Aorta (tissue), 5 donors: Measurements from ENCODE around the gene ZBTB32. TPM values are rescaled to one million over a fixed set of nuclear protein-coding genes. Genes with fewer than 3 reads are reported as not detected.
"Not testable (repeated sequence)": the region's sequence is repeated elsewhere in the genome, so short reads cannot be mapped to it uniquely, and the experiment has no call there.

Source experiments
- ATAC-seq: fragments of 200-7000 bp; cut with Tn5 transposase; one replicate; pipeline ENCODE4 v1.9.1; 2022; ENCODE audit warnings: moderate library complexity; ENCODE audit not compliant: low FRiP score
- DNase-seq, 2 donors: peaks; one replicate each; pipeline ENCODE4 v3.0.0-alpha.2; 2020
- H3K27ac ChIP-seq, 2 donors: one replicate each; pipeline ENCODE4 v1.5.1; 2013; ENCODE audit warnings: low read length in 2 of 2, mild to moderate bottlenecking in 2 of 2, moderate library complexity in 2 of 2, control low read depth in 1 of 2, inconsistent platforms in 1 of 2, low read depth in 1 of 2
- H3K27me3 ChIP-seq, 2 donors: one replicate each; pipeline ENCODE4 v1.6.1; 2013; ENCODE audit warnings: control low read depth in 1 of 2, low read length in 1 of 2, mild to moderate bottlenecking in 1 of 2, moderate library complexity in 1 of 2; ENCODE audit not compliant: insufficient read depth in 2 of 2, control insufficient read depth in 1 of 2
- H3K36me3 ChIP-seq, 2 donors: one replicate each; pipeline ENCODE4 v1.6.1; 2013; ENCODE audit warnings: control low read depth in 1 of 2, low read length in 1 of 2, mild to moderate bottlenecking in 1 of 2; ENCODE audit not compliant: insufficient read depth in 2 of 2, control insufficient read depth in 1 of 2
- H3K4me1 ChIP-seq, 2 donors: one replicate each; pipeline ENCODE4 v1.6.1; 2013; ENCODE audit warnings: low read length in 2 of 2, control low read depth in 1 of 2, mild to moderate bottlenecking in 1 of 2, moderate library complexity in 1 of 2; ENCODE audit not compliant: insufficient read depth in 2 of 2, control insufficient read depth in 1 of 2
- H3K4me3 ChIP-seq, 2 donors: one replicate each; pipeline ENCODE4 v1.5.1; 2013; ENCODE audit warnings: low read length in 2 of 2, control low read depth in 1 of 2, mild to moderate bottlenecking in 1 of 2
- H3K9me3 ChIP-seq: one replicate; pipeline ENCODE4 v1.6.1; 2013; ENCODE audit warnings: mild to moderate bottlenecking, low read length; ENCODE audit not compliant: control insufficient read depth
- WGBS, 2 donors: extraction: QIAGEN DNeasy Blood & Tissue Kit; methylation state at CpG; one replicate each; pipeline ENCODE4 v1.1.7; 2013; 5-methylcytosine and 5-hydroxymethylcytosine counted together
- intact Hi-C, 2 donors: fragments of 100-400 bp; cut with DNase I; formaldehyde crosslinking; loops; one replicate each; pipeline versions ENCODE4 v1.14.2 to v1.15.0; 2022
- long read RNA-seq, 2 donors: library from polyadenylated mRNA; unstranded; transcript quantifications; one replicate each; pipeline ENCODE4 v2.0.0, GENCODE V29; 2020 to 2021
- polyA plus RNA-seq, 2 donors: library from polyadenylated mRNA; stranded (reverse); fragments of 200-250 nt; gene quantifications; one replicate each; pipeline ENCODE4 v1.2.3, GENCODE V29; 2013
- total RNA-seq, 2 donors: library from RNA; stranded (reverse); fragmentation: NEBNext Ultra II Directional; extraction: Animal tissue kit (Norgen Biotek cat#: 25700); gene quantifications; one replicate each; pipeline ENCODE4 v1.2.1, GENCODE V29; 2021
- donor health status: healthy with polysubstance abuse.
- donor health status: Bipolar disorder and iron deficiency.
- donor health status: DM: no; HTN: no; CAD: no.
- donor health status: DM: no; HTN: no; CAD: no.
- donor health status: DM: yes; HTN: yes; CAD: no.

ZBTB32 gene
- total RNA-seq: under 1 TPM in 1 of 2 donors, not detected in 1; 0.19 TPM
- polyA plus RNA-seq: not detected
- long read RNA-seq, donor 1, partial matches to known transcripts: 0 of 2 reads
- long read RNA-seq, donor 1, other reads (novel, unspliced or antisense): 2 of 2 reads
- long read RNA-seq, donor 2, partial matches to known transcripts: 0 of 1 reads
- long read RNA-seq, donor 2, other reads (novel, unspliced or antisense): 1 of 1 reads

GRCh38 chr19:35704218-35704617 lies at the start of gene ZBTB32:
ZBTB32 (plus strand) TSS chr19:35704558; CDS start chr19:35714627, 10,069 bp downstream.
- intact Hi-C loops: no loop called here
- Histone ChIP-seq H3K27me3 (no peaks in the 10 kb centered on the region), H3K9me3 (no peaks in the 10 kb centered on the region), H3K4me1 (no peaks in the 10 kb centered on the region), H3K27ac (no peak within 1 kb of the TSS), H3K4me3 (no peak within 1 kb of the TSS), H3K36me3 (no peaks in the 10 kb centered on the region)
- ATAC-seq (no peak), DNase-seq (no peak)
- 15 to 17% methylated on average over 23 to 24 of the region's 24 CpGs for WGBS, 2 donors

- H3K27ac ChIP-seq, ATAC-seq, H3K27me3 ChIP-seq, H3K4me1 ChIP-seq, intact Hi-C loops, H3K4me3 ChIP-seq, H3K9me3 ChIP-seq, DNase-seq: not testable (repeated sequence)
- H3K36me3 ChIP-seq: peaks cover 2 to 12% of the 10 kb centered on the region in 2 donors
- WGBS, 2 donors: 90 to 97% methylated on average over 6 of the region's 6 CpGs
These were observed 49.5 kb upstream of the ZBTB32 start for GRCh38 chr19:35654828-35655227.

GRCh38 chr19:35655600-35655999 lies 48.8 kb upstream of the ZBTB32 start:
- intact Hi-C loops: no loop called here
- no peak overlapping the region for H3K4me3 ChIP-seq
- 92 to 94% methylated on average over 4 of the region's 4 CpGs for WGBS, 2 donors
- no peaks in the 10 kb centered on the region for H3K9me3 ChIP-seq
- no peak for DNase-seq
- no peaks in the 10 kb centered on the region for H3K27me3 ChIP-seq
- ATAC-seq: no peak
- no peaks in the 10 kb centered on the region for H3K4me1 ChIP-seq
- H3K27ac ChIP-seq: no peak overlapping the region
- peaks cover 2 to 13% of the 10 kb centered on the region in 2 donors for H3K36me3 ChIP-seq

GRCh38 chr19:35656700-35657099 lies 47.7 kb upstream of the ZBTB32 start:
- no peaks in the 10 kb centered on the region for H3K9me3 ChIP-seq
- 93% methylated on average over 6 of the region's 6 CpGs for whole genome bisulfite sequencing, 2 donors
- no peak overlapping the region for H3K27ac ChIP-seq
- ATAC-seq: no peak
- intact Hi-C loops: no loop called here
- no peak for DNase-seq
- peaks cover 2 to 13% of the 10 kb centered on the region in 2 donors for H3K36me3 ChIP-seq
- no peaks in the 10 kb centered on the region for H3K27me3 ChIP-seq
- H3K4me1 ChIP-seq: no peaks in the 10 kb centered on the region
- no peak overlapping the region for H3K4me3 ChIP-seq

GRCh38 chr19:35657904-35658700 lies 46.3 kb upstream of the ZBTB32 start:
- DNase-seq (no peak), ATAC-seq (no peak)
- no peaks in the 10 kb centered on the region for H3K4me1 ChIP-seq
- WGBS, 2 donors: 90% methylated on average over 15 of the region's 15 CpGs
- no peak overlapping the region for H3K27ac ChIP-seq
- intact Hi-C loops: no loop called here
- H3K4me3 ChIP-seq: no peak overlapping the region
- no peaks in the 10 kb centered on the region for H3K27me3 ChIP-seq
- no peaks in the 10 kb centered on the region for H3K9me3 ChIP-seq
- H3K36me3 ChIP-seq: peaks cover 2 to 13% of the 10 kb centered on the region in 2 donors

- no peak for ATAC-seq
- Histone ChIP-seq H3K4me3 (no peak overlapping the region), H3K27me3 (no peaks in the 10 kb centered on the region), H3K4me1 (no peaks in the 10 kb centered on the region), H3K27ac (no peak overlapping the region), H3K36me3 (peaks cover 0 to 11% of the 10 kb centered on the region in 2 donors), H3K9me3 (no peaks in the 10 kb centered on the region)
- no peak for DNase-seq
- intact Hi-C loops: no loop called here
- 97 to 98% methylated on average over 6 of the region's 6 CpGs for WGBS, 2 donors
These were observed 42.4 kb upstream of the ZBTB32 start for GRCh38 chr19:35661995-35662340.

GRCh38 chr19:35663981-35664380 lies 40.4 kb upstream of the ZBTB32 start:
- Histone ChIP-seq H3K4me1 (no peaks in the 10 kb centered on the region), H3K27ac (no peak overlapping the region), H3K36me3 (peaks cover 0 to 4% of the 10 kb centered on the region in 2 donors), H3K27me3 (no peaks in the 10 kb centered on the region), H3K9me3 (no peaks in the 10 kb centered on the region), H3K4me3 (no peak overlapping the region)
- DNase-seq (no peak), ATAC-seq (no peak)
- intact Hi-C loops: no loop called here
- WGBS, 2 donors: 76 to 81% methylated on average over 3 of the region's 3 CpGs

- no peak overlapping the region for H3K27ac ChIP-seq
- H3K27me3 ChIP-seq: no peaks in the 10 kb centered on the region
- intact Hi-C loops: no loop called here
- ATAC-seq (no peak), DNase-seq (no peak)
- WGBS, 2 donors: 94 to 96% methylated on average over 24 of the region's 24 CpGs
- H3K9me3 ChIP-seq: no peaks in the 10 kb centered on the region
- peaks cover 0 to 2% of the 10 kb centered on the region in 2 donors for H3K36me3 ChIP-seq
- no peak overlapping the region for H3K4me3 ChIP-seq
- H3K4me1 ChIP-seq: no peaks in the 10 kb centered on the region
These were observed 39.2 kb upstream of the ZBTB32 start for GRCh38 chr19:35665157-35665556.

GRCh38 chr19:35665604-35666003 lies 38.8 kb upstream of the ZBTB32 start:
- Histone ChIP-seq H3K27me3 (no peaks in the 10 kb centered on the region), H3K4me1 (no peaks in the 10 kb centered on the region), H3K27ac (no peak overlapping the region), H3K36me3 (peaks cover 0 to 2% of the 10 kb centered on the region in 2 donors), H3K9me3 (no peaks in the 10 kb centered on the region), H3K4me3 (no peak overlapping the region)
- ATAC-seq (no peak), DNase-seq (no peak)
- WGBS, 2 donors: 74 to 88% methylated on average over 7 of the region's 7 CpGs
- intact Hi-C loops: no loop called here
